Measurements from ENCODE around the gene HYOU1. TPM values are rescaled to one million over a fixed set of nuclear protein-coding genes. Genes with fewer than 3 reads are reported as not detected.

Gene HYOU1
- total and polyA plus RNA-seq, 2 donors (not counting 1 experiment from before 2014, with no cell fraction given) = 73.7 to 85.6 TPM

- H3K4me2 ChIP-seq (ENCODE audit: extremely low read depth, insufficient read depth, low read length) = no peak overlapping the region
- peaks cover 18% of the 10 kb centered on the region for H3K36me3 ChIP-seq (ENCODE audit: control insufficient read depth, insufficient read depth, low read length)
- H3K4me1 ChIP-seq (ENCODE audit: control insufficient read depth, extremely low read depth, insufficient read depth, low read length) = no peaks in the 10 kb centered on the region
- H4K20me1 ChIP-seq (ENCODE audit: control insufficient read depth, extremely low read depth, insufficient read depth, low read length) = no peaks in the 10 kb centered on the region
- DNase-seq (ENCODE audit: low read depth in 2 of 2) = no peak
- H3K4me3 ChIP-seq (replicated peaks in 1 of 4; ENCODE audit: control extremely low read depth in 1 of 4, insufficient read depth in 1 of 4, low read depth in 3 of 4, low read length in 4 of 4) = no peak overlapping the region
- no peak for TF ChIP-seq EZH2 (IDR thresholded peaks at IDR 0.05; ENCODE audit: low read length, missing control alignments)
- TF ChIP-seq CTCF (conservative IDR thresholded peaks at IDR 0.05 in 1 of 2, IDR thresholded peaks at IDR 0.05 in 1 of 2; ENCODE audit: low read depth in 1 of 2, low read length in 2 of 2) = no peak
- H3K9ac ChIP-seq (ENCODE audit: insufficient read depth, low read length) = no peak overlapping the region
- H3K79me2 ChIP-seq (ENCODE audit: control insufficient read depth, insufficient read depth, low read length) = peaks cover 12% of the 10 kb centered on the region
- H2AFZ ChIP-seq (ENCODE audit: low read length) = no peak overlapping the region
- no peaks in the 10 kb centered on the region for H3K27me3 ChIP-seq (ENCODE audit: control insufficient read depth, insufficient read depth, low read length)
- H3K27ac ChIP-seq (ENCODE audit: insufficient read depth, low read length) = no peak overlapping the region
- H3K9me3 ChIP-seq (ENCODE audit: control insufficient read depth, insufficient read depth, low read depth, low read length) = no peaks in the 10 kb centered on the region
Observed at GRCh38 chr11:119025541-119025940, 31.5 kb downstream of the HYOU1 start.

- H3K4me3 ChIP-seq (replicated peaks in 1 of 4; ENCODE audit: control extremely low read depth in 1 of 4, insufficient read depth in 1 of 4, low read depth in 3 of 4, low read length in 4 of 4) = no peak overlapping the region
- H2AFZ ChIP-seq (ENCODE audit: low read length) = no peak overlapping the region
- no peak for TF ChIP-seq CTCF (conservative IDR thresholded peaks at IDR 0.05 in 1 of 2, IDR thresholded peaks at IDR 0.05 in 1 of 2; ENCODE audit: low read depth in 1 of 2, low read length in 2 of 2)
- TF ChIP-seq EZH2 (IDR thresholded peaks at IDR 0.05; ENCODE audit: low read length, missing control alignments) = no peak
Observed at GRCh38 chr11:119025099-119025473, 31.9 kb downstream of the HYOU1 start.

GRCh38 chr11:119024430-119025098 lies 32.4 kb downstream of the HYOU1 start:
- H3K4me3 ChIP-seq (replicated peaks in 1 of 4; ENCODE audit: control extremely low read depth in 1 of 4, insufficient read depth in 1 of 4, low read depth in 3 of 4, low read length in 4 of 4) = no peak overlapping the region
- no peaks in the 10 kb centered on the region for H4K20me1 ChIP-seq (ENCODE audit: control insufficient read depth, extremely low read depth, insufficient read depth, low read length)
- no peak for DNase-seq (ENCODE audit: low read depth in 2 of 2)
- H3K4me1 ChIP-seq (ENCODE audit: control insufficient read depth, extremely low read depth, insufficient read depth, low read length) = peaks cover 4% of the 10 kb centered on the region
- H2AFZ ChIP-seq (ENCODE audit: low read length) = no peak overlapping the region
- no peak for TF ChIP-seq EZH2 (IDR thresholded peaks at IDR 0.05; ENCODE audit: low read length, missing control alignments)
- TF ChIP-seq CTCF (conservative IDR thresholded peaks at IDR 0.05 in 1 of 2, IDR thresholded peaks at IDR 0.05 in 1 of 2; ENCODE audit: low read depth in 1 of 2, low read length in 2 of 2) = no peak
- peaks cover 22% of the 10 kb centered on the region for H3K79me2 ChIP-seq (ENCODE audit: control insufficient read depth, insufficient read depth, low read length)
- H3K27ac ChIP-seq (ENCODE audit: insufficient read depth, low read length) = no peak overlapping the region
- H3K9ac ChIP-seq (ENCODE audit: insufficient read depth, low read length) = no peak overlapping the region
- no peaks in the 10 kb centered on the region for H3K9me3 ChIP-seq (ENCODE audit: control insufficient read depth, insufficient read depth, low read depth, low read length)
- H3K36me3 ChIP-seq (ENCODE audit: control insufficient read depth, insufficient read depth, low read length) = peaks cover 18% of the 10 kb centered on the region
- H3K4me2 ChIP-seq (ENCODE audit: extremely low read depth, insufficient read depth, low read length) = no peak overlapping the region
- H3K27me3 ChIP-seq (ENCODE audit: control insufficient read depth, insufficient read depth, low read length) = no peaks in the 10 kb centered on the region

More at GRCh38 chr11:119025099-119025473, 31.9 kb downstream of the HYOU1 start:
- no peaks in the 10 kb centered on the region for H4K20me1 ChIP-seq (ENCODE audit: control insufficient read depth, extremely low read depth, insufficient read depth, low read length)
- peaks cover 17% of the 10 kb centered on the region for H3K79me2 ChIP-seq (ENCODE audit: control insufficient read depth, insufficient read depth, low read length)
- H3K4me1 ChIP-seq (ENCODE audit: control insufficient read depth, extremely low read depth, insufficient read depth, low read length) = peaks cover under 1% of the 10 kb centered on the region
- H3K36me3 ChIP-seq (ENCODE audit: control insufficient read depth, insufficient read depth, low read length) = peaks cover 18% of the 10 kb centered on the region
- no peak for DNase-seq (ENCODE audit: low read depth in 2 of 2)
- H3K9ac ChIP-seq (ENCODE audit: insufficient read depth, low read length) = no peak overlapping the region
- H3K9me3 ChIP-seq (ENCODE audit: control insufficient read depth, insufficient read depth, low read depth, low read length) = no peaks in the 10 kb centered on the region
- no peaks in the 10 kb centered on the region for H3K27me3 ChIP-seq (ENCODE audit: control insufficient read depth, insufficient read depth, low read length)
- H3K27ac ChIP-seq (ENCODE audit: insufficient read depth, low read length) = no peak overlapping the region
- H3K4me2 ChIP-seq (ENCODE audit: extremely low read depth, insufficient read depth, low read length) = no peak overlapping the region
